ENCODE data around the gene GNAI3. TPM values are rescaled to one million over a fixed set of nuclear protein-coding genes. Genes with fewer than 3 reads are reported as not detected.

Gene GNAI3
- total and polyA plus RNA-seq, 2 of the 13 experiments (the other 11 are each of a cell fraction or from before 2014, with no cell fraction given), result 4.3 to 9.0 TPM

GRCh38 chr1:109586055-109586454, 37.6 kb downstream of the GNAI3 start:
- BruUV-seq (replicated peaks), result no TSS peak
- H3K27me3 ChIP-seq (ENCODE audit: control insufficient read depth in 1 of 2, insufficient read depth in 2 of 2, low read length in 2 of 2), result no peaks in the 10 kb centered on the region; a peak in 1 of 5 replicates
- H4K20me1 ChIP-seq (ENCODE audit: insufficient read depth, low read length), result no peaks in the 10 kb centered on the region
- ATAC-seq (peak; percentile 90), FAIRE-seq (peak; percentile 77), DNase-seq (ENCODE audit: low spot score) (peak; percentile 61)
- WGBS (ENCODE audit: low lambda C conversion rate), result 24% methylated on average over 3 of the region's 3 CpGs
- intact Hi-C loops (cut with micrococcal nuclease; ENCODE audit: unreplicated experiment), result loop anchor here (5.0 kb wide), 1 partner anchor 39 kb away; the partner anchor contains the start of gene GNAI3
- H2AFZ ChIP-seq (ENCODE audit: low read length), result no peak overlapping the region
- peak overlapping the region; percentile 23; the same call in 1 of the 2 replicates for H3K4me2 ChIP-seq (ENCODE audit: low read depth, low read length)
- peaks cover 14 to 38% of the 10 kb centered on the region in 2 experiments for H3K36me3 ChIP-seq (replicated peaks in 1 of 2; ENCODE audit: control insufficient read depth in 1 of 2, insufficient read depth in 2 of 2, low read length in 2 of 2)
- peaks cover 54% of the 10 kb centered on the region for H3K4me1 ChIP-seq (ENCODE audit: insufficient read depth, low read length)
- H3K79me2 ChIP-seq (ENCODE audit: insufficient read depth, low read length), result no peaks in the 10 kb centered on the region
- no peaks in the 10 kb centered on the region for H3K9me3 ChIP-seq (ENCODE audit: low read length)
- H3K4me3 ChIP-seq (replicated peaks in 1 of 3; ENCODE audit: insufficient read depth in 1 of 3, low read depth in 2 of 3, low read length in 3 of 3), result no peak overlapping the region
- no peak overlapping the region for H3K9ac ChIP-seq (ENCODE audit: insufficient read depth, low read depth, low read length)
- CTCF ChIA-PET (ENCODE audit: low intra/inter-chr PET ratio, low total read pairs), result no interaction called here
- peak overlapping the region; percentile 54 for H3K27ac ChIP-seq (ENCODE audit: extremely low read length, insufficient read depth, low read length)
- POLR2A ChIA-PET, result no interaction called here
- in situ Hi-C loops (cut with HindIII; ENCODE audit: extremely low pct_ligation_motif_present, low pct_unique_long_range_greater_than_20kb), result no loop called here
- peak; percentile 79 for TF ChIP-seq ISL2 (CRISPR knock-in tag; IDR thresholded peaks at IDR 0.05)
- no peak for TF ChIP-seq SOX13 (IDR thresholded peaks at IDR 0.05)
- TF ChIP-seq SOX13 (CRISPR knock-in tag; conservative IDR thresholded peaks at IDR 0.05 in 1 of 2, IDR thresholded peaks at IDR 0.05 in 1 of 2), result peak in 1 of 2 experiments; percentile 71; a peak in 2 of 4 replicates
- no peak for TF ChIP-seq ZUFSP (CRISPR knock-in tag; IDR thresholded peaks at IDR 0.05; ENCODE audit: borderline replicate concordance)
- TF ChIP-seq MLX (CRISPR knock-in tag; IDR thresholded peaks at IDR 0.05), result peak; percentile 23; the same call in 1 of the 2 replicates
- no peak for TF ChIP-seq ISX (CRISPR knock-in tag; conservative IDR thresholded peaks at IDR 0.05)
- peak; percentile 73 for TF ChIP-seq TEAD3 (CRISPR knock-in tag; optimal IDR thresholded peaks at IDR 0.05; ENCODE audit: borderline replicate concordance)
- TF ChIP-seq LCORL (IDR thresholded peaks at IDR 0.05), result no peak
- TF ChIP-seq LCORL (CRISPR knock-in tag; IDR thresholded peaks at IDR 0.05), result peak; percentile 80
- TF ChIP-seq RCOR2 (CRISPR knock-in tag; IDR thresholded peaks at IDR 0.05), result peak; percentile 47; the same call in 1 of the 2 replicates
- TF ChIP-seq KDM1A (CRISPR knock-in tag; IDR thresholded peaks at IDR 0.05), result no peak
- TF ChIP-seq ATAD3A (CRISPR knock-in tag; IDR thresholded peaks at IDR 0.05), result no peak
- TF ChIP-seq HOXA3 (CRISPR knock-in tag; IDR thresholded peaks at IDR 0.05), result peak; percentile 39; the same call in 1 of the 2 replicates
- TF ChIP-seq ZNF136 (CRISPR knock-in tag; IDR thresholded peaks at IDR 0.05; ENCODE audit: low read depth), result no peak
- peak; percentile 89 for TF ChIP-seq HNF4A (CRISPR knock-in tag; IDR thresholded peaks at IDR 0.05)
- peak; percentile 88 for TF ChIP-seq ZNF362 (CRISPR knock-in tag; IDR thresholded peaks at IDR 0.05; ENCODE audit: borderline replicate concordance)
- peak; percentile 64 for TF ChIP-seq CEBPG (CRISPR knock-in tag; IDR thresholded peaks at IDR 0.05)
- no peak for TF ChIP-seq CREB1 (IDR thresholded peaks at IDR 0.05)
- no peak for TF ChIP-seq CREB1 (CRISPR knock-in tag; IDR thresholded peaks at IDR 0.05)
- TF ChIP-seq ZBTB2 (CRISPR knock-in tag; IDR thresholded peaks at IDR 0.05; ENCODE audit: low read depth), result no peak
- TF ChIP-seq, protein P1, sequence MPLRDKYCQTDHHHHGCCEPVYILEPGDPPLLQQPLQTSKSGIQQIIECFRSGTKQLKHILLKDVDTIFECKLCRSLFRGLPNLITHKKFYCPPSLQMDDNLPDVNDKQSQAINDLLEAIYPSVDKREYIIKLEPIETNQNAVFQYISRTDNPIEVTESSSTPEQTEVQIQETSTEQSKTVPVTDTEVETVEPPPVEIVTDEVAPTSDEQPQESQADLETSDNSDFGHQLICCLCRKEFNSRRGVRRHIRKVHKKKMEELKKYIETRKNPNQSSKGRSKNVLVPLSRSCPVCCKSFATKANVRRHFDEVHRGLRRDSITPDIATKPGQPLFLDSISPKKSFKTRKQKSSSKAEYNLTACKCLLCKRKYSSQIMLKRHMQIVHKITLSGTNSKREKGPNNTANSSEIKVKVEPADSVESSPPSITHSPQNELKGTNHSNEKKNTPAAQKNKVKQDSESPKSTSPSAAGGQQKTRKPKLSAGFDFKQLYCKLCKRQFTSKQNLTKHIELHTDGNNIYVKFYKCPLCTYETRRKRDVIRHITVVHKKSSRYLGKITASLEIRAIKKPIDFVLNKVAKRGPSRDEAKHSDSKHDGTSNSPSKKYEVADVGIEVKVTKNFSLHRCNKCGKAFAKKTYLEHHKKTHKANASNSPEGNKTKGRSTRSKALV (CRISPR knock-in tag; IDR thresholded peaks at IDR 0.05), result no peak; the same call in 1 of the 2 replicates
